GM12801 (cell line): ENCODE results near the gene COX8A.

ENCODE experiments used
- TF ChIP-seq, protein P1 (sequence below): IDR thresholded peaks from one replicate; pipeline ENCODE4 v1.5.1; 2011; ENCODE audit warnings: control low read depth; ENCODE audit not compliant: insufficient read length; ENCODE audit errors: extremely low read depth

Gene COX8A, protein sequence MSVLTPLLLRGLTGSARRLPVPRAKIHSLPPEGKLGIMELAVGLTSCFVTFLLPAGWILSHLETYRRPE

GRCh38 chr11:63974259-63975143 is at the start of gene COX8A:
Gene COX8A (plus strand): TSS chr11:63974620. CDS start chr11:63974681, 61 bp downstream.
- TF ChIP-seq, protein P1, sequence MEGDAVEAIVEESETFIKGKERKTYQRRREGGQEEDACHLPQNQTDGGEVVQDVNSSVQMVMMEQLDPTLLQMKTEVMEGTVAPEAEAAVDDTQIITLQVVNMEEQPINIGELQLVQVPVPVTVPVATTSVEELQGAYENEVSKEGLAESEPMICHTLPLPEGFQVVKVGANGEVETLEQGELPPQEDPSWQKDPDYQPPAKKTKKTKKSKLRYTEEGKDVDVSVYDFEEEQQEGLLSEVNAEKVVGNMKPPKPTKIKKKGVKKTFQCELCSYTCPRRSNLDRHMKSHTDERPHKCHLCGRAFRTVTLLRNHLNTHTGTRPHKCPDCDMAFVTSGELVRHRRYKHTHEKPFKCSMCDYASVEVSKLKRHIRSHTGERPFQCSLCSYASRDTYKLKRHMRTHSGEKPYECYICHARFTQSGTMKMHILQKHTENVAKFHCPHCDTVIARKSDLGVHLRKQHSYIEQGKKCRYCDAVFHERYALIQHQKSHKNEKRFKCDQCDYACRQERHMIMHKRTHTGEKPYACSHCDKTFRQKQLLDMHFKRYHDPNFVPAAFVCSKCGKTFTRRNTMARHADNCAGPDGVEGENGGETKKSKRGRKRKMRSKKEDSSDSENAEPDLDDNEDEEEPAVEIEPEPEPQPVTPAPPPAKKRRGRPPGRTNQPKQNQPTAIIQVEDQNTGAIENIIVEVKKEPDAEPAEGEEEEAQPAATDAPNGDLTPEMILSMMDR: no peak

- TF ChIP-seq, protein P1: no peak
Observed at GRCh38 chr11:63929616-63930015, 44.8 kb upstream of the COX8A start.

DNA sequence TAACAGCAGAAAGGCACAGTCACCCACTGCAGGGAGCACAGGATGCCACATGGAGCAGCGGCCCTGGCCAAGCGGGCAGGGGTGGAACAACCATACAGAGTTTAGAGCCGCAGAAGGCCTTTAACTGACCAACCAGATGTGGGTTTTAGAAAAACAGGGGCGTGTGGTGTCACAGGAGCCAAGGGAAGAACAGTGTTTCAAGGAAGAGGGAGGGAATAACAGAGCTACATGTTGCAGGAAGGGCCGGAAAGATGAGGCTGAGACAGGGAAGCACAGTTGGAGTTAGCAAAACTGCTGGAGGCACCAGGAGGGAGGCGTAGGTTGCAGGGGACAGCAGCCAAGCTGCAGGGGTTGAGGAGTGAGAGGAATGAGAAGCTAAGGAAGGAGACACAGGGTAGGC is 43.4 kb upstream of the COX8A start:
- TF ChIP-seq, protein P1: no peak

DNA sequence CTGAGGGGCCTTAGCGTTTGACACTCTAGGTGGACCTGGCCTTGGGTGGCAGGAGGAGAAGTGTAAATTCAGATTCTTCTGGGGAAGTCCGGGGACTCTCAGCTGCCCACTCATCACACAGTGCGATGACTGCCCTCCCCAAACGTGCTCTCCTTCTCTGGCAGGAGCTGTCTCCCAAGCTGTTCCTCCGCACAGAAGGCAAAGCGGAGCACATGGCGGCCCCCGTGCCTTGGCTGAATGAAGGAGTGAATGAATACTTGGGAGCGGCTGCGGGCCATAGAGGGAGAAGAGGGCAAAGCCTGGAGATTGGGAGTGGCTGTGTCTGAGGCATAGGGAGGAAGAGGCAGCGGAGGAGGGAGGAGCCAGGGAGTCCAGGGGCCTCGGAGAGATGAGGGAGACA is 42.5 kb upstream of the COX8A start:
- TF ChIP-seq, protein P1: no peak

DNA sequence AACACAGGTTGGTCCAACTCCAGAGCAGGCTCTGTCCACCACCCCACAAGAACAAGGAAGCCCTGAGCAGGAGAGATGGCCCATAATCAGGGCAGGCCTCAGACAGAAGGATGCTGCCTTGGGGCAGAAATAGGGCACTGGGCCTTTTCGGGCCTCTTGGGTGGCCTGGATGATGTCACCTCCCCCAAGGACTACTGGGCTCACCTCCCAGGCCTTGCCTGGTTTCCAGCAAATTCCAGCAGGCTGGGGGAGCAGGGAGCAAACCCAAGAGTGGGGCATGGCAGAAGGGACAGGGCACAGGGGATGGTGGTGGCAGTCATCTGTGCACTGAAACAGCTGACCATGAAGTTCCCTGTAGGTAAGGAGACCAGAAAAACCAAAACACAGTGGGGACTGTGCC is 41.0 kb upstream of the COX8A start:
- TF ChIP-seq, protein P1: no peak

GRCh38 chr11:63937713-63938478 is 36.5 kb upstream of the COX8A start:
- TF ChIP-seq, protein P1: no peak

- TF ChIP-seq, protein P1: no peak
Observed at GRCh38 chr11:63938479-63939396, 35.7 kb upstream of the COX8A start, which contains the start of gene NAA40. Gene NAA40 (plus strand): TSS chr11:63939002. CDS start chr11:63939097, 95 bp downstream.
